Measurements from ENCODE around the gene KIAA0586. TPM values are rescaled to one million over a fixed set of nuclear protein-coding genes. Genes with fewer than 3 reads are reported as not detected.

Gene KIAA0586
- total RNA-seq, 2 experiments from 2014 or later, result 19.1 to 20.6 TPM

DNA sequence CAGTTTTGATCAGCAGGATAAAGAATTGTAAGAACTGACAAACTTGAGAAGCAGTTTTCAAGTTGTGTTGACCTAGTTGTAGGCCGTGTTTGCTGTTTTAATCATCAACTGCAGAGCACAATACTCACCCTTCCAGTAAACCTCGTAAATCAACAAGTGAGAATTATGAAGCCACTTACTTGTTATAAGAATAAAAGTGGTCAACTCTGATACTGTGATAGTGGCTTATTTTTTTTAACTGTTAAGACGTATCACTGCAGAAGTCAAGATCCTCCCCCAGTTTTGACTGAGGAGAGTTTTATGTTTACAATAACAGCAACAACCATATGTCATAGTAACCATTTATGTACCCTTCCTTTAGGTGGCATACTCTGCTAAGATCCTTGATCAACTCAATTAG lies 109.5 kb downstream of the KIAA0586 start:
- CTCF ChIA-PET, result interaction anchor here (1.0 kb wide), 1 partner anchor 24 kb away, joined by 3 read pairs; no protein-coding TSS in a partner anchor

DNA sequence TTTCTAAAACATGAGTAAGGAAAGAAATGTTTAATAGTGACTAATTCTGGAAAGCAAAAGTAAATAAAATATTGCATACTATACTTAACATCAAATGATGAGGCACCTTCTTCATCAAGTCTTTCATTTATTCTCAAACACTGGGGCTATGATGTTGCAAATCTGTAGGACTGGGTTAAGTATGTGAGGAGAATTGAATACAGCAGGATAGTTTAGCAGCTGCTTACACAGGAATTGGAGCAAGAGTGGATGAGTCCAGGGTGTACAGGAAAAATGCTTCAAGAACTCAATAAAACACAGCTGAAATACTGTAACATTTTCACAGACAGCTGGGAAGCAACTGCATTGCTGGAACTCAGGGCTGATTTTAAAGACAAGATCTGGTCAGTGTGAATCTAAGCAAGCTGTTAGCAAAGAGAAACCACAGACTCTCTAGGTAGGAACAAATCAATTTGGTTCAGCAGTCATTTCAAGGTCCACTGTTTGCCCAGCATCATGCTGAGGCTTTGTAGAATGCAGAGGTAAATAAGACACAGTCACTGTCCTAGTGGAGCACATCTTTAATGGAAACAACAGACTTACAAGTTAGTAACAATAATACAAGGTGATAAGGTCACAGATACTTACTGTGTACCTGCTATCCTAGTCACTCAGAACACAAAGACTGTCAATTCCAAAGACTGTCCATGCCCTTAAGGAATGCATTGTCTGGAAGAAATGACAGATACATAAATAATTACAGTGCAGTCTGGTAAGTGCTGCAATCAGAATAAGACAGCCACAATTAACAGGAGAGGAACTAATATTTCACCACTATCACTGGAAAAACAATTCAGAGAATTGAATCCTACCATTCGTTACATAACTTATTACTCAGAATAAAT lies 113.5 kb downstream of the KIAA0586 start:
- CTCF ChIA-PET, result no interaction called here
- POLR2A ChIA-PET, result no interaction called here

More for the DNA sequence above, 109.5 kb downstream of the KIAA0586 start:
- POLR2A ChIA-PET, result no interaction called here

DNA sequence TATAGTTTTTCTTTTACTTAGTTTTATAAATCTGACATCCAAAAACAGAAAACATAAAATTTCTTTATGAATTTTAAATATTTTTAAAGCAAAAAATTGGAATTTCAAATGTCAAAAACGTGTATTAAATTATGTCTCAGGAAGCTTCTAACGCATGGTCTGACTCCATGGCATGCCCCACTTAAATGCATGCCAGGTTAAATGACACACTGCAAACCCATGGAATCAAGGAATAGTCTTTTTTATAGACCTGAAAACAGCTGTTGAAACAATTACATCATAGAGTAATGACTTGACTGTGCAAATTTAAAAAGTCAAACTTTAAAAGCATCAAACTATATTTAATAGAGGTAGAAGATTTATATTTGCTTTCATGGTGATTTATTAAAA lies 114.1 kb downstream of the KIAA0586 start:
- ChIA-PET POLR2A (no interaction called here), CTCF (no interaction called here)

DNA sequence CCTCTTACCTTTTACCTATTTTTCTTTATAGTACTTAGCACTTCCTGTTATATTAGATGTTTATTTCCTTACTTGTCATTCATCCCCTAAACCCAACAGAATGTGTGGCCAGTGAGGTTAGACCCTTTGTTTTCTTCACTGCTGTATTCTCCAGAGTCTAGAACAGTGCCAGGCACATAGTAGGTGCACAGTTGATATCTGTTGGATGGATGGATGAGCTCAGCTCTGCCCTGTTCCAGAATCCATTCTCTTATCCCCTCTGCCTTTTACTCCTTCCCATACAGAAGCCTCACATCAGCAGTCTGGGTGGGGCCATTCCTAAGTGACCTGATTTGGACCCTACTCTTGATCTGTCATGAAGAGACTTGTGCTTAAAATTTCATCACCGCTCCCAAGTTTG lies 115.7 kb downstream of the KIAA0586 start:
- POLR2A ChIA-PET, result no interaction called here
- CTCF ChIA-PET, result no interaction called here

DNA sequence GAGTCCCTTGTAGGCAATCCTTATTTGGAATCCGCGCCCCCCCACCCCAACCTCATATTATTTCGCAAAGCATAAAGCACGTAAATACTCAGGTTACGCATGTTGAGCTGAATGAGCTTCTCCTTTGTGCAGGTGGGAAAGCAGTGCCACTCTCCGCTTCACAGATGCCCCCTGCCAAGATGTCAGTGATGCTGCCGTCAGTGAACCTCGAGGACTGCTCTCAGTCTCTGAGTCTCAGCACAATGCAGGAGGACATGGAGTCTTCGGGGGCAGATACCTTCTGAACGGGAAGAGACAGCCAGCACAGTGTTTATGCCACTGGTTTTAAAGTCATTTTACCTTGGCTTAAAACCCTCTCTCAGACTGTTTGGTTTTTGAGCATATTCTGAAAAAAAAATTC lies 120.1 kb downstream of the KIAA0586 start:
- CTCF ChIA-PET, result no interaction called here
- POLR2A ChIA-PET, result no interaction called here

DNA sequence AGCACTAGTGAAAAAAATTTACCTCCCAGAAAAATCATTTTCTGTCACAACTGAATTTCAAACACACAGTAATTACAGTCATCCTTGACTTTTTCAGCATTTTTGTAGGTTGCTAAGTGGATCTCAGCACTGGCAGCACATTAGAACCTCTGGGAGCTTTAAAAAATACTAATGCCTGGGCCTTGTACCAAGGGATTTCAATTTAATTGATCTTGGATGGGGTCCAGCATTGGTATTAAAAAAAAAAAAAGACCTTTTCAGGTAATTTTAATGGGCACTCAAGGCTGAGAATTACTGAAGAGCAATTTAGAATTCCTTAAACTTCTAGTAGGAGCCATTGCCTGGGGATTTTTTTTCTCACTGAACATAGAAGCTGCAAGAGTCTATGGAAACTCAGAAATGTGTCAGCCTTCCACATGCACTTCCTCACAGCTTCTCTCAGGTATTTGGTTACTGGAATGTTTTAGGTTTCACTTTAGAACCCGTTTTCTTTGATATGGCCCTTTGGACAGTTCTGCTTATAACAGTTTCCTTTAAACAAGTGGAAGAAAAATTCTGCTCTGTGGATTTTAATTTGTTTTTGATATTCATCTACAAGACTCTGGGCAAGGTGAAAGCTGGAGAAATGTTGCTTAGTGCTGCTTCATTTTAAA lies 121.7 kb downstream of the KIAA0586 start:
- ChIA-PET CTCF (no interaction called here), POLR2A (no interaction called here)

DNA sequence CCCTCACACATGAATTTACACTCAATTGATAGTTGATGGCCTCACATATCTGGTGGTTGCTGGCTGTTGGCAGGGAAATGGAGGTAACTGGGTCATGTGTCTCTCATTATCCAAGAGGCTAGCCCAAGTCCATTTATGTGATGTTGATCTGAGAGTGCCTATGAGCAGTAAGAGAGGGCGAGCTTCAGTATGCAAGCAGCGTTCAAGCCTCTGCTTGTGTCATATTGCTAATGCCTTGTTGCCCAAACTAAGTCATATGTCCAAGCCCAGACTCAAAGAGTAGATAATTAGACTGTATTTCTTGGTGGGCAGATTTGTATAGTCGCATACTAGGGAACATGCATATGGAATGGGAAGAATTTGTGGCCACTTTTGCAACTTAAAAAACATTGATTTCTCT lies 126.4 kb downstream of the KIAA0586 start:
- POLR2A ChIA-PET, result no interaction called here
- CTCF ChIA-PET, result no interaction called here

DNA sequence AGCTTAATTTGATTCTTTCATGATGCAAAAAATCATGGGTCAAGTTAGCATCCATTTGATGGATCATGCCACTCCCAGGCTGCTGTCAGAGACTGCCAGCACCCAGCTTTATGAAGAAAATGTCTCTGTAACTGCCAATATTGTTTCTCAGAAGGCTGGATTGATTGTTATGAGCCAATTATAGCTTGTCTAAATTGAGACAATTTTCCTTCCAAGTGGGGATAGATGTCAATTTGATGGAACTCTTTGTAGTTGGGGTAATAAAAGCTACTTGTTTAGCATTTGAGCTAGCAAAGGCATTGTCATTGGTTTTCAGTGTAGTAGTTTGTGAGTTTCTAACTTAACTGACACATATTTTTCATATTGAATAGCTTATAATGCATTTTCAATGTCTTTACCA lies 128.1 kb downstream of the KIAA0586 start:
- POLR2A ChIA-PET, result no interaction called here
- CTCF ChIA-PET, result no interaction called here

DNA sequence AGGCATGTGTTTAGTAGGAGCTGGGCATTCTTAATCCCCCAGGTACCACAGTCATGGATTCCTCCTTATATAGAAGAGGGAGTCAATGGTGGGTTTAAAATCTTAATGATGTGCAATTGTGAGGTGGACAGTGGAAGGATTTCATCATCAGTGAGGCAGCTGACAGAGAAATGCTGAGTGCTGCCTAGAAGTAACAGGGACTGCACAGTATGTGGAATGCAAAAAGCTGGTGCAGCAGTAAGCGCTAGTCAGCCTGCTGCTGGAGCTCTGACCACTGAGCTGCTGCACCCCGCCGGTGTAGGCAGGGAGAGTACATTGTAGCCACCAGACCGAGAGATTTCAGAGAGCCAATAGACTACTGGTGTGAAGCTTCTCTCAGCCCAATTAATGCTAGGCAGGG lies 129.7 kb downstream of the KIAA0586 start:
- CTCF ChIA-PET, result no interaction called here
- POLR2A ChIA-PET, result no interaction called here

DNA sequence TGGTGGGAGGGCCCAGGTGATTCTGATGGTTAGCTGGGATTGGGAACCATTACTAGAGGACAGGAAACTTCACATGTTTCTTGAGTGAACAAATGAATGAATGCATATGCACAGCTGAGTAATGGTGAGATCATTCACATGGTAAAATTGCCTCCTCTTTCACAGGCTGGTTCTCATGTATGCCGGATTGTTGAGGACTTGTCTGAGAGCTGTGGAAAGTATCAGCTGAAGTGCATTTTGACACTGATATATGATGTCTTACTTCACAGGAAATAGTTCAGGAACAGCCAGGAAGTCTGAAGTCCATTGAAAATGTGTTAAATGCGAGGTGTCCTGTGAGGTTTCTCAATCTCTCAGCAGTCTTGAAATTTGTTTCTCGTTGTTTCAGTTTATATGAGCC lies 132.7 kb downstream of the KIAA0586 start:
- CTCF ChIA-PET, result interaction anchor here (1.0 kb wide), 1 partner anchor 23 kb away, joined by 3 read pairs; no protein-coding TSS in a partner anchor
- POLR2A ChIA-PET, result interaction anchor here (0.5 kb wide), 1 partner anchor 60 kb away, joined by 3 read pairs; no protein-coding TSS in a partner anchor

DNA sequence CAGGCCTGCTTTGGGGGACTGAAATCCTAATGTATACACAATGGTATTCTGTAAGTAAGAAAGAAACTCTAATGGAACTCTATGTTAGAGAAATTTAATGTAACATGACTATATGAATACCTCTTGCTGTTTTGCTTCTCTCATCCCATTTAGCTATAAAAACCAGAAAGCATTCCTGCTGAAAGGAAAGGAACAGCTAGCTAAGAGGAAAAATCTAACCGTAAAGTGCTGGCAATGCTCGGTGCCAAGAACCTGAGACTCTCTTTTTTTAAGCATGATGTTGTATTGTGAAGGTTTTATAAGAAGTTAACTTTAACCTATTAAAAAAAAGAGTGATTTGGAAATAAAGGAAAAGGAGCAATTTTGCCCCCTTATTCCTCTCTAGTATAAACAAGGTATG lies 134.6 kb downstream of the KIAA0586 start:
- POLR2A ChIA-PET, result no interaction called here
- CTCF ChIA-PET, result no interaction called here

DNA sequence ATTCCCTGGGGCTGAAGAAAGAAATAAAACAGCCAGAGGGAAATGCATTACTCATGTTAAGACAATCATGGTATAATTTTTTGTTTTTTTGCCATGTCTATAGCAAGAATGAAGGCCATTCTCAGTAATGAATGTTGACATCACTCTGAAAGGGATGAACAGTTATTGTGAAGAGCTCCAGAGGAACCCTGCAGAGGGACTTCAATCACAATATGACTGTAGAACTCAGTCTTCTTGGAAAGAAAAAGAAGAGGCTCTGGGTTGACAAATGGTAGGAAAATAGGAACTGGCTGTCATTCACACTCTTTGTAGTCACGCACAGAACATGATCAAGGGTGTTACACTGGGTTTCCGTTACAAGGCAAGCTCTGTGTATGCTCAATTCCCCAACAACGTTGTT lies 136.5 kb downstream of the KIAA0586 start:
- ChIA-PET CTCF (no interaction called here), POLR2A (interaction anchor here (0.7 kb wide), 1 partner anchor 101 kb away, joined by 3 read pairs; no protein-coding TSS in a partner anchor)

DNA sequence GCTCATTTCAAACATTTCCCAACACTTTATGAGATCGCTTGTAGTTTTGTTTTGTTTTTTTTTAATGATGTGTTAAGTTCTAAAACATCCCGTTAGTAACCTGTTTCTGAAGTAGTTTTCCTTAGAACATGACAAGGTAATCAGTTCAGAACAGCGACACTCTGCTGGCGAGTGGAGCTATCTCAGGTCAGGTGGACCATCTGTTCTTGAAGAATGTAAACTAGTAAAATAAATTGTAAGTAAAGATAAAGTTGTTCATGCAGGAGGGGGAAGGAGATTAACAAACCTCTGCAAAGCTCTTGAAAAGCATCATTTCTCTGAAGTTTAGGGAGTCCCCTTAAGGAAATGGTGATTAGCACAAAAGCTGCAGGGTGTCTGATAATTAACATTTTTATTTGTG lies 138.3 kb downstream of the KIAA0586 start:
- ChIA-PET POLR2A (no interaction called here), CTCF (no interaction called here)

DNA sequence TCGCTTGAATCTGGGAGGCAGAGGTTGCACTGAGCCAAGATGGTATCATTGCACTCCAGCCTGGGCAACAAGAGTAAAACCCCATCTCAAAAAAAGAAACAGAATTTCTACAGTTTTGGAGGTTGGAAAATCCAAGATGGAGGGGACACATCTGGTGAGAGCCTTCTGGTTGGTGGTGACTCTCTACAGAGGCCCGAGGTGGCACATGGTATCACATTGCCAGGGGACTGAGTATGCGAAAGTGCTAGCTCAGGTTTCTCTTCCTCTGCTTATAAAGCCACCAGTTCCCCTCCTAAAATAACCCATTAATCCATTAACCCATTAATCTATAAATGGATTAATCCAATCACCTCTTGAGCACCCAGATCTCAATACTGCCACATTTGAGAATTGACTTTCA lies 139.5 kb downstream of the KIAA0586 start:
- ChIA-PET POLR2A (no interaction called here), CTCF (no interaction called here)

DNA sequence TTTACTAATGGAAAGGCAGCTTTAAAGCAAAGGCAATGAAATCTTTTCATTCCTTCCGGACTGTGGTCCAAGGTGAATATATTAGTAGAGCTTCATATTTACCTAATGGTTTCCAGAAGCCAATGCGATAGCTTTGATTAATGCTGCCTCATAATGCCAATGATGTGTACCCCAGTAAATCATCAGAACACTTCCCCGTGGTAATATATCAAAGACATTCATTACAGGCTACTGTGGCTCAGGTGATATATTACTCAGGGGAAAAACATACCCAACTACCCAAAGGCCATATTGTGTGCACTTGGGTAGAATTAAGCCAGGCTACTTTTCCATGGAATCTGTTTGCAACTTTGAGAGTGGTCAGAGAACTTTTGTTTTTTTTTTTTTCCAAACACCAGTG lies 140.8 kb downstream of the KIAA0586 start:
- CTCF ChIA-PET, result no interaction called here
- POLR2A ChIA-PET, result no interaction called here

DNA sequence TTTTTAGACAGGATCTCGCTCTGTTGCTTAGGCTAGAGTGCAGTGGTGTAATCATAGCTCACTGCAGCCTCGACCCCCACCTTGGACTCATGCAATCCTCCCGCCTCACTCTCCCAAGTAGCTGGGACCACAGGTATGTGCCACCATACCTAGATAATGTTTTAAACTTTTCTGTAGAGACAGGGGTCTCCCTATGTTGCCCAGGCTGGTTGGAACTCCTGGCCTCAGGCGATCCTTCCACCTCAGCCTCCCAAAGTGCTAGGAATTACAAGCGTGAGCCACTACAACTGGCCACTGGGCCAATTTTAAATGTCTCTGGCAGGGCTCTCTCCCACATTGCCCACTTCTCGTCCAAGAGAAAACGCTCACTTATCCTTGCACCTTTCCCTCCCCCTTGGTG lies 143.7 kb downstream of the KIAA0586 start:
- ChIA-PET POLR2A (no interaction called here), CTCF (no interaction called here)

DNA sequence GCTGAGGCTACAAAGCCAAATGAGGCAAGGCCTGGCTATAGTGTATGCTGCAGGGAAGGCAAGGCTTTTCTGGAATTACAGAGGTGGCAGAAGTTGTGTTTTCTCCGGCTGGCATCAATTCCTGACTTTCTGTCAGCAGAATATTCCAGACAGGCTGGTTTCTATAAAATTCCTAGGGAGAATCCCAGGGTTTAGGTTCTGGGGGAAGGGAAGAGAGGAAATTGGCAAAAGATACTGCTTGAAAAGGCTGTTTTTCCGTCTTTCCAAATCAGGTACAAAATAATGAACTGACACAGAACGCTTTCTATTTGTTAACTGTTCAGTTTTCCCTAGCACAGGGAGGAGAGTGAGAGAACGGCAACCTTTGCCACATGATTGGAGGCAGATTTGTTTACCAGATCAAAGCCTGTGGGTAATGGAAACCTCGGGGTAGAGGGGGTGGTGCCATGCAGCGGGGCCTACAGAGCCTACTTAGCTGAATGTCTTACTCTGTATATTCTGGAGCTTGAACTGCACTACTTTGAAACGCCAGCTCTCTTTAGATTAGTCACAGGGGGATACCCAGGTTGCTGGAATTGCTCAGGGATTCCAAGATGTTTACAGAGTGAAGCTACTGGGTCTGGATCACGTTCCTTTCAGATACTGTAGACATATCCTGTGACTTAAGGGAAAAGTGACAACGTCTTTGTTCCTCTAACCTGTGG lies 144.4 kb downstream of the KIAA0586 start:
- ChIA-PET POLR2A (no interaction called here), CTCF (no interaction called here)

DNA sequence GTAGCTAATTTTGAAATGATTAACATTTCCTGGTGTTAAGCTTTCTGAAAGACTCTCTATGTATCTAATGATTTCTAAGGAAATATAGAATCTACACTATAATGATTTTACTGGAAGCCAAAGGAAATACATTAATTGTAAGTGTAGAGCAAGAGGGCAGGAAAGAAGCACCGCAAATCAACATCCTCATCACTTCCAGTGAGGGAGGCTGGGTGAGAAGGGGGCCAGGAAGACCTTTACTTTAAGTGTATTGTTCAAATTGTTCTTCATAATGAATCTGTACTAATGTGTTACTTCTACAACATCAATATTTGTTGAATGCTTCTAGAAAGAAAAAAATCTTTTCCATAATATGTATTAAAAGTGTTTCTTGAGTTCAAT lies 144.9 kb downstream of the KIAA0586 start:
- ChIA-PET CTCF (no interaction called here), POLR2A (no interaction called here)

DNA sequence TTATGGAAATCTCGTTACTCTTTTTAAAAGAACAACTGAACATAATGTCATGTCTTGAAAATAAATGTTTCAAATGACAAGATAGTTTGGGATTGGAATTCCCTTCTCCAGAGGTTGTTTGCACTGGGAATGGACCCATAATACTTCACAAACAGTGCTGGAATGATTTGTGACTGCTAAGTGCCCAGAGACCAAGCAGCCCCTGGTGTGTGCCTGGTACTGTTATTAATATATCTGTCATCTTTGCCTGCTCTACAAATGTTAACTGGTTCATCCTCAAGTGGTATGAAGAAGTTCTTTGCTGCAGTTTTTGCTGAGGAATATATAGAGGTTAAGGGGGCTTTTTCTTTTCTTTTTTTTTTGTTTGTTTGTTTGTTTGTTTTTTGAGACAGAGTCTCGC lies 145.3 kb downstream of the KIAA0586 start:
- ChIA-PET CTCF (no interaction called here), POLR2A (no interaction called here)

DNA sequence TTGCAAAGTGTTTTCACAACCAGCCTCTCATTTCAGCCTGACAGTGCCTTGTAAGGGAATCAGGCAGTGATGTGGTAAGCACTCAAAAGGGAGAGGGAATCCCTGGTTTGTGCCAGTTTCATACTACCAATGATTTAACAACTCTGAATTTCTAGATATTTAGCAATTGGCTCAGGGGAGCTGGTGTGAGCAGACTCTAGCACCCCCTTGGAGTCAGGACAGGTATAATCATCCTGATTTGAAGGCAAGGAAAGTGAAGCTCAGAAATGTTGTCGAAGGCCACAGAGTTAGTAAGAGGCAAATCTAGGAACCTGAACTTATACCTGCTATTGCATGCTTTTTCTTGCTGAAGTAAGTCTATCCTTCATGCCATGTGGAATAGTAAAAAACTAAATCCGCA lies 147.1 kb downstream of the KIAA0586 start:
- ChIA-PET CTCF (no interaction called here), POLR2A (no interaction called here)

DNA sequence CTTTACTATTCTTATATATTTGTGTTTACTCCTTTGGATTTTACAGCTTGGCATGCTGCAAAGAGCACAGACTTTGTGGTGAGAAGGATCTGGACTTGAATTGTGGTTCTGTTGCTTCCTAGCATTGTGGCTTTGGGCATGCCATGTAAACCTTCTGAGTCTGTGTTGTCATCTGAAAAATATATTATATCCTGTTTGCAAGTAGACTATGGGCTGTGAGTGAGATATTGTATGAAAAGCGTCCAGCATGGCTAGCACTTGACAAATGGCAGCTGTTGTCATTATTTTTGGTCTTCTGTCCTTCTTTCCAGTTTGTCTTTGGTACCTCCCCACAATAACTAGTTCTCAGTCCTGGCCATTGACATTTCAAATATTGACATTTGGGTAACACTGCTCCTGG lies 148.4 kb downstream of the KIAA0586 start:
- POLR2A ChIA-PET, result no interaction called here

More for the DNA sequence above, 148.4 kb downstream of the KIAA0586 start:
- CTCF ChIA-PET, result no interaction called here

Measured in activated CD8-positive, alpha-beta memory T cell treated with anti-CD3 and anti-CD28 coated beads for 36 hours (primary cell).